ENCODE data around the gene DOK7.

Gene DOK7

DNA sequence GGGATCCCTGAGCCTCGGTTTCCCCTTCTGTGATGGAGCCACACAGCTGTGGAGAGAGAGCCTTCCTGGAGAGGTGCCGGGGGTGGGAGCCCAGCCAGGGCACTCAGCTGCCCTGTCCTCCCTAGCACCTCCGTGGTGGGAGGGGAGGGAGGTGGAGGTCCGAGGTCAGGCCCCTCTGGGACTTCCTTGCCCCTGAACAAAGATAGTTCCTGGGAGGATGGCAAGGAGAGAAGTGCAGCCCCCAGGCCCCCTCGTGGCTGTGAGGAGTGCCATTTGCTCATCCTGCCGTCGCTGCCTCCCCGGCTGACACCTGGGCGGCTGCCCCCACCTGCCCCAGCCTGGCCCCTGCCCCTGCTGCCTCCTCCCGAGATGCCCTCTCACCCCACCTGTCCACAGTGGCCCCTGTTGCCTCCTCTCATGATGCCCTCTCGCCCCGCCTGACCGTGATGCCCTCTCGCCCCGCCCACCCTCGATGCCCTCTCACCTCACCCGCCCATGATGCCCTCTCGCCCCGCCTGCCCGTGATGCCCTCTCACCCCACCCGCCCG lies 12.7 kb downstream of the DOK7 start:
- no peak for DNase-seq (ENCODE audit: low spot score)

DNA sequence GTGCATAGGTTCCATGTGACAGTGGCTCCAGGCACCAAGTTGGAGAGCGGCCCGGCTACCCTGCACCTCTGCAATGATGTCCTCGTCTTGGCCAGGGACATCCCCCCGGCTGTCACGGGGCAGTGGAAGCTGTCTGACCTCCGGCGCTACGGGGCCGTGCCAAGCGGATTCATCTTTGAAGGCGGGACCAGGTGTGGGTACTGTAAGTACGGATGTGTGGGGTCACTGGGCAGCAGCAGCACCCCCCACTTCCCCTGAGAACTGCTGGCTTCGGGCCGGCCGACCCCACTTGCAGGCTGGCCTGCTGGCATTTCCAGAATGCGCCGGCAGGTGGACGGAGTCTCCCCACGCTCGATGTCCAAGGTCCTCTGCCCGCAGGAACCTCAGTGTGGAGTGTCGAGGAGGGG lies 13.2 kb downstream of the DOK7 start:
- DNase-seq (ENCODE audit: low spot score): no peak

DNA sequence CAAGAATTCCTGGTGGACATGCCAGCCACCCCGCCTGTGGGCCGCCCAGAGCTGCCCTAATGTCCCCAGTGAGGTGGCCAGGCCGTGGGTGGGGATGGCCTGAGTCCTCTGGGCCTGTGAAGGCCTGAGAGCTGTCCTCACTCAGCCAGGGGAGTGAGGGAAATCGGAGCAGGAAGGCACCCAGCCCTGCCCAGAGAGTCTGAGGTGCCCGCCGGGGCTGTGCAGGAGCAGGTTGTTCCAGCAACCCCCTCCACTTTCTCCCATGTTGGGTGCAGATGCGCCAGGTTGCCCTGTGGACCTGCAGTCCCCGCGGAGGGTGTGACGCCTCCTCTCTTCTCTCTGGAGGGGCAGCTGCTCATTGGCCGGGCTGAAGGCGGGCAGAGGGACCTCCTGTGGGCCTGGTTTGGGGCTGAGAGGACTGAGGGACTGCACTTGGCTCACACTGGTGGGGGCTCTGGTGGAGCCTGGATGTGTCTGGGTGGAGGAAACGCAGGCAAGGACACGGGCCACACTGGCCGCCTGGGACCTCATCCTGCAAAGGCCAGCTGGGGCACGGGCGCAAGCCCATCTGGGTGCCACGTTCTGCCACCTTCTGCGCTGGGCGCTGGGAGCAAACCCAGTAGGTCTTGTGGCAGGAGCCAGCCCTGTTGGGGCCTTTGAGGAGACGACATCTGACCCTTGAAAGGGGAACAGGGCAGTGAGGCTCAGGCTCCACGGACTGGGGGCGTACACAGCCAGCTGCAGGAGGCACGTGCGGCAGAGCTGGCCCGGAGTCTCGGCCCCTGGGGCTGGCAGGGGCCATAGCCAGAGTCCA lies 14.0 kb downstream of the DOK7 start:
- no peak for DNase-seq (ENCODE audit: low spot score)

DNA sequence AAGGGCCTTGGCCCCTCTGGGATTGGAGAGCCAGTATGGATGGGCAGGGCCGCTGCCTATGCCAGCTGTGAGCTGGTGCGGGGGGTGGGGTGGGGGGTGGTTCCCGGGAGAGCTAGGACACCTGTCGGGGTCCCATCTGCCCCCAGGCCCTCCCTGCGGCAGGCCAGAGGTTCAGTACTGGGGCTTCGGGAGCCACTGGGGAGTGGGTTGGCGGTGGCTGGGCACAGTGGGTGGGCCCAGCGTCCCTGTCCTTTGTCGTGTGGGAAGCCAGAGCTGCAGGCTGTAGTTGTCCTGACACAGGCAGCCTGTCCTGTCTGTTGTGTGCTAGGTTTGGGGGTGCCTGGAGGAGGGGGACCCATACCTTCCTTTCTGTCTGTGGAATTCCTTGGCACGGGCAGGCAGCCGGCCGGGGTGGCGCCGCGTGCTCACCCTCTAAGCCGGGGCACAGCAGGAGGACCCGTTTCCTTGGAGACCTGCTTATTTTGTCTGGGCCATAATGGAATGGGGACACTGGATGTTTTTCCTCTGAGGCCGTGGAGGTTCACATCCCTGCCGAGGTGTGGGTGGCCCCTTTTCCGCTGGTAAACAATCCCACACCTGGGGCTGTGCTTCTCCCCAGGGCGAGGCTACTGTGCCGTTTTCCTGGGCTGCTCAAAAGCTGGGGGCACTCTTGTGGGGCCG lies 14.8 kb downstream of the DOK7 start:
- no peak for DNase-seq (ENCODE audit: low spot score)

DNA sequence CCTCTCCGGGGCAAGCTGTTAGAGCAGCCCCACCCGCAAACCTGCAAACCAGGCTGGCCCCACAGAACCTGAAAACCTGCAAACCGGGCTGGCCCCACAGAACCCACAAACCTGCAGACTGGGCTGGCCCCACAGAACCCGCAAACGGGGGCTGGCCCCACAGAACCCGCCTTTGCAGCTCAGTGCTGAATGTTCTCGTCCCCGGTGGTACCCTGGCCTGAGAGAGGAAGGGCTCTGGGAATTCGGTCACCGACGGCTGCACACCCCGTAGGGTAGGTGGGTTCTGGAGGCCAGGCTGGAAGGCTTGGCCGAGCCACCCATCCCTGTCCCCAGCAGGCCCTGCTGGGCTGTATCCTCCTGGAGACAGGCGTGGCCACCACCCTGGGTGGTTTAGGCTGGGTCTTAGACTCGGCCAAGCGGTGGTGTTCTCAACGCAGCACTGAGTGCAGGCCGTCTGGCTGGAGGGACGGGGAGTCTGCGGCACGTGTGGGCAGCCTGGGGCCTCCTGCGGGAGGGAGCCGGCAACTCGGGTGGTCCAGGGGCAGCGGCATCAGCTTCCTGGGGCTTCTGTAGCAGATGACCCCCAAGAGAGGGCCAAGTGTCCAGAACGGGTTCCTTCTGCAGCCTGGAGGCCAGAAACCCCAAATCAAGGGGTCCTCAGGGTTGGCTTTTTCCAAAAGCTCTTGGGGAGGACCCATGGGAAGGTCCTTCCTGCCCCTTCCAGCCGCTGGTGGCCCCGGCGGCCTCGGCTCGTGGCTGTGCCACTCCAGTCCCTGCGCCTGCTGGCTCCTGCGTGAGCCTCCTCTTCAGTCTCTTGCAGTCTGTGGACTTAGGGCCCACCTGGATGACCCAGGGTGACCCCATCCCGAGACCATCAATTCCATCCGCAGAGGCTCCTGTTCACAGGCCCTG lies 15.6 kb downstream of the DOK7 start:
- no peak for DNase-seq (ENCODE audit: low spot score)

DNA sequence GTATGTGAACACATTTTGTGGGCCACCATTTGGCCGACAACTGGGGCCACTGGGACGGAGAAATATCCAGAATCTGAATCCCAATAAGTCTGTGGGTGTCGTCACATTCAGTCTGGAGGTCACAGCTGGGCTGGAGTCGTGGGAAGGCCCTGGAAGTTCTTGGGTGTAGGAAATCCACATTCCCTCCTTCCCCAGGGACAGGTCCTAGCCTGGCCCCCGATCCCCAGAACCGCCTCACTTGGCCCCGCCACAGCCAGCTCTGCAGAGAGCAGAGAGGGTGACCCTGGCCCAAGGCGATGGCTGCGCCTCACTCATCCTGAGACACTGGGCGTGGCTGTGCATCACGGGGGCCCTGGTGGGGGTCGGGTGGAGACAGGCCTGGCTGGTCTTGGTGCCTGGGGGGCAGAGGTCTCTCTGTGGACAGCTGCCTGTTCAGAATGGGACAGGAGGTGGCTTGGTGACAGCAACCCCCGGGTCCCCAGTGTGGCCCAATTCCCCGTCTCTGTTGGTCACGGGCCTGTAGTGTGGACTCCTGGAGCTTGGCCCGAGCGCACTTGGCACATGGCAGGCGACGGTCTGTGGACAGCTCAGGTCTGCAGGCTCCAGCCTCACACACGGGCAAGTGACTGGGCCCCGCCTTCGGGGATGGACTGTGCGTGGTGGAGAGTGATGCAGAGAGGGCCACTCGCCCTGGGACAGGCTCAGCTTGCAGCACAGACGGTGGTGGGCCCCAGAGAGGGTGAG lies 16.4 kb downstream of the DOK7 start:
- no peak for DNase-seq (ENCODE audit: low spot score)

DNA sequence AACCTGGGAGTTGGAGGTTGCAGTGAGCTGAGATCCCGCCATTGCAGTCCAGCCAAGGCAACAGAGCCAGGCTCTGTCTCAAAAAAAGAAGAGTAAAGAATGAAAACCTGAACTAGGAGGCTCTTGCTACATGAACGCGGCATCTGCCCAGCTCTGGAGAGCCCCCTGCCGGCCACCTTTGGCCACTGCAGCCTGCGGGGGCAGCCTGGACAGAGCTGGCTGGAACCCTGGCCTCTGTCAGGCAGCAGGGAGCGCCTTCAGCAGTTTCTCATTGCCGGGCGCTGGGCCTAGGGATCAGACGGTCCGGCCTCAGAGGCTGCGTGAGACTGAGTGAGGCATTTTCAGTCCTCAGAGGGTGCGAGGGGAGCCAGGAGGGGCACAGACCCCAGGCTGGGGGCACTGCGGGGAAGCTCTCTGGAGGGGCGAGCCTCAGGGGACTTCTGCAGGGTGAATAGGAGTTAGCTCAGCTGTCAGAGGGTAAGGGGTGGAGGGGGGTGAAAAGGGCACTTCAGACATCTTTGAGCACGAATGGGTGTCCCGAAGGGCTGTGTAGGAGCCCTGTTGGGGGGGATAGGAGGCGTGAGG lies 17.5 kb downstream of the DOK7 start:
- peak; percentile 94 for DNase-seq (ENCODE audit: low spot score)

DNA sequence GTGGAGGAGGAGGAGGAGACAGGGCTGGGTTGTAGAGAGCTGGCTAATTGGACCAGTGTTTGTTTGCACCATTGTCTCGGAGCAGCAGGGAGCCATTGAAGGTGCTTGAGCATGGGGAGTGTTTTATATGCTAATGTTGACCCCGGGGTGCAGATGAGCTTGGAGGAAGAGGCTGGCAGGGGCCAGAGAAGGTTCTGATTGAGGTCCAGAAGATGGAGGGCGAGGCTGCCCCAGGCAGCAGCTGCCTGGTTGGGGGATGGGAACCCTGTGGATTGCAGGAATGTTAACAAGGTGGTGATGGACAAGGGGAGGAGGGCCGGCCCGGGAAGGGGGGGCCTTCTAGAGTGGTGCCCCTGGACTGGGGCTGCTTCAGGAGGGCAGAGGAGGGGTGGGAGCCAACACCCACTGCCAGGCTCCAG lies 18.0 kb downstream of the DOK7 start:
- no peak for DNase-seq (ENCODE audit: low spot score)

DNA sequence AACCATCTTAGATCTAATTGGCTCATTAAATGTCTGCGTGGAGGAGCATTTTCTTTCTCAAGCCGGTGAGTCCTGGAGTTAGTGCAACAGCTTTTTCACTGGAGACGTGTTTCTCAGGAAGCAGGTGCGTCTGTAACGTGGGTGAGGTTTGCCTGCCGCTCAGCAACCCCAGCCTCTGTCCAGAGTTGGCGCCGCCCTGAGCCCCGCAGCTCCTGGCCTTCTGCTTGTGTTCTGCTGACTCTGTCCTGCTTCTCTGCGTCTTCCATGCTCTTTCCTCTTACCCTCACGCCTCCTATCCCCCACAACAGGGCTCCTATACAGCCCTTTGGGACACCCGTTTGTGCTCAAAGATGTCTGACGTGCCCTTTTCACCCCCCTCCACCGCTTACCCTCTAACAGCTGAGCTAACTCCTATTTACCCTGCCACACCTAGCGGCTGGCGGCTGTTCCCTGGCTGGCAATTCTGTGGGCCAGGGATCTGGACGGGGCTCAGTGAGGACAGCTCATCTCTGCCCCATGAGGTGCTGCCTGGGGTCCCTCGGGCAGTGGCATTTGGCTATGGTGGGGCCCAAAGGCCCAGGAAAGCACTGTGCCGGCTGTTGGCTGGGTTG lies 18.8 kb downstream of the DOK7 start:
- DNase-seq (ENCODE audit: low spot score): no peak

DNA sequence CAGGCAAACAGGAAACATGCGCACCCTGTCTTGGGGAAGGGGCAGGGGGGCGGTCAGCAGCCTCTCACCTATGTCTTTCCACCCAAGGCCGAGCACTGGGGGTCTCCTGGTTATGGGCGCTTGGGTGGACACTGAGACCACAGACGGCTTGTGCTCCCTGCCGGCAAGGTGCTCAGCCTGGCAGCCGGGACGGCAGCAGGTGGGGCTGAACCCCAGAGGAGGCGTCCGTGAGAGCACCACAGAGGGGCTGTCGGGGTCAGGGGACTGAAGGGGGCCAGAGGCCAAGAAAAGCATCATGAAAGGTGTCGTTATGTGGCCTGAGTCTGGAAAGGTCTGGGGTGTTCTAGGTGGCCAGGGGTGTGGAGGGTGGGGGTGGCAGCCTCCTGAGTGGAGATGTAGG lies 19.6 kb downstream of the DOK7 start:
- DNase-seq (ENCODE audit: low spot score): no peak

DNA sequence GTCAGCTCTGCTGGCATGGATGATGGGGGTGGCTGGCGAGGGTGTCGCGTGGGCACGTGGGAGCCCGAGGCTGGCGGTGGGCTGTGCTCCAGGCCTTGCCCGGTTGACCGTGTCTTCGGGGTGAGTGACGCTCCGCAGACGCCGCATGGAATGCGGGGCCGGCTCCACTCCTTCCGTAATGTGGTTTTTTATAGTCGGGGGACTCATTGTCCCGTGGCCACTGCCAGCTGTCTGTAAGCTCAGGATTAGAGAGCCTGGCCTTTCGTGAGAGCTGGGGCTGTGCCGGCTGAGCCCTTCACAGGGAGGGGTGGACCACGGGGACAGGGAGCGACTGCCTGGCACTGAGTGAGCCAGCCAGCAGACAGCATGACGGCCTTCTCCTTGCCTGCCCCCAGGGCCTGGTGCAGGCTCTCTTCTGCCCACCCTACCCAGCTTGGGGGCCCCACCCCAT lies 20.4 kb downstream of the DOK7 start:
- peak; percentile 62 for DNase-seq (ENCODE audit: low spot score)

DNA sequence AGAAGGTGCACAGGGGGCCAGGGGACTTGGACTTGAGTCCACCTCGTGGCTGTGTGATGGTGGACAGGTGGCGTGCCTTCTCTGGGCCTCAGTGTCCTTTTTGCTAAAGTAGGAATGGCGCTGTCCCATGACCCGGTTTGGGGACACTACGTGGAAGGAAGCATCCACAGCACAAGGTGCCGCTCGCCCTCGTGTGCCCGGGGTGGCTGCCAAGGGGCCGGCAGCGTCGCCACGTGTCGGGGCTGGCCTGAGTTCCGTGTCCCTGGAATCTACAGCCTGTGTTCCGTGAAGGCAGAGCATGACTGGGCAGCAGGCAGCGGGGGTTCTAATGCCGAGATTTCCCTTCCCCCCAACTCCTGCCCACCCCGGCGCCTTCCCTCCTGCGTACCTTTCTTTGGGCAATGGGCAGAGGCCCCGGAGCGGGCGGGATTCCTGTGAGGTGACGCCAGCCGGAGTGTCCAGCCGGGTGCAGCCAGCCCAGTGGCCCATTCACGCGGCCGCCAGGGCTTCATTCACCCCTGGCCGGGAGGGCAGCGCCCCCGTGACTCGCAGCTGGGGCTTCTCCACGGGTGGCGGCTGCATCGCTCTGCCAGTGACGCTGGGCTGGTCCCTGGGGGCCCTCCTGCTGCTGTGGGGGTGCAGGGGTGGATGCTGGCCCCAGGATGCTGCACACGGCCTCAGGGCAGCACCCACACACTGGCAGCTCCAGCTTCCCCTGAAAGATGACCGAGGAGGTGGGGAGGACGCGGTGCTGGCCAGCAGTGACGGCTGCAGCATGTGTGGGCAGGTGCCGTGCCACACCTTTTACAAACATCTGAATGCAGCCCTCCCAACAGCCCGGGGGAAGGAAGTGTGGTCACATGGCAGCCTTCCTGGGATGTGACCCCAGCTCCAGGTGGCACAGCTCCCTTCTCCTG lies 21.2 kb downstream of the DOK7 start:
- no peak for DNase-seq (ENCODE audit: low spot score)

DNA sequence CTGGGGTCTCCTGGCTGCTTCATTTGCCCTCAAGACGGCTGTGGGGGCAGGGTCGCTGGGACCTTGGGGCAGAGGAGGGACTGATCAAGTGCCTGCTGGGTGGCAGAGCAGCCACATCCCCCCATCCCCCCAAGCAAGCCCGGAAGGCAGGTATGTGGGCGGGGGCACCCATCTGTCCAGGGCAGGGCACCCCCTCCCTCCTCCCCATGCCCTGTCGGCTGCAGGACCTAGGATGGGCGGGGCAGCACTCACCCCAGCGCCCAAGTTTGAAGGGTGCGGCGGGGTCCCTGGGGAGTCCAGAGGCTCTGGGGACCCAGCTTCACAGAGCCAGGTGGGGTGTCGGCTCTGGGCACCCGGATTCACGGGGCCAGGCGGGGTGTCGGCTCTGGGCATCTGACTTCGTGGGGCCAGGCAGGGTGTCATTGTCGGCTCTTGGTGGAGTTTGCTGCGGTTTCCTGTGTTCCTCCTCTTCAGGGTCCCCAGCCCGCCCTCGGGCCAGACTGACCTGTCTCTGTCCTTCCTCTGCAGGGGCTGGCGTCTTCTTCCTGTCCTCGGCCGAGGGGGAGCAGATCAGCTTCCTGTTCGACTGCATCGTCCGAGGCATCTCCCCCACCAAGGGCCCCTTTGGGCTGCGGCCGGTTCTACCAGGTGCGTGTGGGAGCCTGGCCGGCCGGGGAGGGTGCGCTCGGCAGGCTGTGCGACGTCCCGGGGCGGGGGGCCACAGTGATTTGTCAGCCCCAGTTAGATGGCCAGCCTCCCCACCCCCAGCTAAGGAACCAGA lies 22.1 kb downstream of the DOK7 start:
- DNase-seq (ENCODE audit: low spot score): no peak

DNA sequence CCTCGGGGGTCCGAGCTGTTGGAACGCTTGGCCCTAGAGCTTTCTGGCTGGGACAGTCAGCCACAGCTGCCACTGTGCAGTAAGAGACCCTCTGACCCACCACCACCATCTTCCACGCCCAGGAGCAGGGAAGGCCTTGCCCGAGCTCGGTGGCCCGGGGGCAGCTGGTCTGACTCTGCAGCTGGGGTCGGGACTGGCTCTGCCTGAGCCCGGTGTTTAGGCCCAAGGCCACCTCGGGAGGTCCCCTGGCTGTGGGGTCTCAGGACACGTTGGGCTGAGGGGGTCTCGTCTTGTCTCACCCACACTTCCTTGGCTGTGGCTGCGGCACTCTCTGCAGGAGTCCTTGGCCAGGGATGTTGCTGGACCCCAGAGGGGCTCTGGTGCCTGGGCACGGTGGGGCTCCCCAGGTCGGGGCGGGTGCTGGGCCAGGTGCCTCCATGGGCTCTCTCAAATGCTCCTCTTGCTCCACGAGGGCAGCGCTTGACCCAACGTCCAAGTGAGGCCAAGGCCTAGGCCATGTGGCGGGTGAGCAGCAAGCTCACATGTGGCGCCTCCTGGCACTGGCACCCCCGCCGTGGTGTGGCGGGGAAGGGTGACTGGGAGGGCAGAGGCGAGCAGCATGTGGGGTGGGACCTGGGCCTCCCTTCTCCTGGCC lies 22.9 kb downstream of the DOK7 start:
- DNase-seq (ENCODE audit: low spot score): no peak

DNA sequence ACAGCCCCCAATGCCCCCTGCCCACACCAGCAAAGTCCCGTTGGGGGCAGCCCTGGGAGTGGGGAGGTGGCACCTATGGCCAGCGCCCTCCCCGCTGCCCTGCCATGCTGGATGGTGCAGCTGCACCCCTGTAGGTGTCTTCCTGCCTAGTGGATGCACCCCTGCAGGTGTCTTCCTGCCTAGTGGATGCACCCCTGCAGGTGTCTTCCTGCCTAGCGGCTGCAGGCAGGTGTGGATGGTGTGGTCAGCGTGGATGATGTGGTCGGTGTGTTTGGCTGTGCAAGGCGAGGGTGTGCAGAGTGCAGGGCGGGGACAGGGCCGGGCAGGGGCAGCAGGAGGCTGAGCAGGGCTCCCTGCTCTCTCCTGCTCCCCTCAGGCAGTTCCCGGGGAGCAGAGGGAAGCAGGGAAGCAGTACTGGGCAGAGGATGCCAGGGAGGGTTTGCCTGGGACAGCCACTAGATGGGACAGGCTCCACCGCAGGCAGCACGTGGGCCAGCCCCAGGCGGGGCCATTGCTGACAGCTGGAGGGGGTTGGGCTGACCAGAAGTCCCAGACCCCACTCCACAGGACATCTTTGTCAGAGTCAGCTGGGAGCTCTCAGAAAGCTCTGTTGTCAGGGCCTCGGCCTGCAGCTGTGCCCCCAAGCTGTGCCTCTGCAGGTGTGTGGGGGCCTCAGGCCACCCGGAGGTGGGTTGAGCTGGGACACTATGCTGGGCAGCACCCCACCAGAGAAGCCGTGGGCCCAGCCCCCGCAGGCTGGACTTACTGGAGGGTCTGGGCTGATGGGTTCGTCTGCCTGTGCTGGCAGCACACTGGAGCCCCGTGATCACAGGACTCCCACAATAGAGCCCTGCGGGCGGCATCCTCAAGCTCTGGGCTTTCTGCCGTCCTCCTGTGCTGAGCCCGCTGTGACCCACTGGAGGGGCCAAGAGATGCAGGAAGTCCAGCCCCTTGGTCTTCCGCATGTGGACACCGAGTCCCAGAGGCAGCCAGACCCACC lies 23.7 kb downstream of the DOK7 start:
- DNase-seq (ENCODE audit: low spot score): no peak

DNA sequence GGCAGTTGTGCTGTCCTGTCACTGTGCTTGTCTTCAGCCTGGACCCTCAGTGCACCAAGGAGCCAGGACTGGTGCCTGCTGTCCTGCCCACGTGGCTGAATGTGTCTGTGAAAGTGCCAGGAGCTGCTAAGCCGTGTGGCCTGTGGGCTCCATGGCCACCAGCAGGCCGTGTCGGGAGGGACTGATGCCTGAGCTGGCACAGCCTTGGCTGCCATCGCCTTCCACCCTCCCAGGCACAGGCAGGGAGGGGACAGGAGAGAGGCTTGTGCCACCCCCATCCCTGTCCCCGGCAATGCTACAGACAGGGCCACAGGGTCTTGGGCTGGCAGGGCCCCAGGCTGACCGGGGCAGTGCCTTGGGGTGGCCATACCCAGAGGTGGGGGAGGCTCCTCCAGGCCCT lies 24.8 kb downstream of the DOK7 start:
- no peak for DNase-seq (ENCODE audit: low spot score)

DNA sequence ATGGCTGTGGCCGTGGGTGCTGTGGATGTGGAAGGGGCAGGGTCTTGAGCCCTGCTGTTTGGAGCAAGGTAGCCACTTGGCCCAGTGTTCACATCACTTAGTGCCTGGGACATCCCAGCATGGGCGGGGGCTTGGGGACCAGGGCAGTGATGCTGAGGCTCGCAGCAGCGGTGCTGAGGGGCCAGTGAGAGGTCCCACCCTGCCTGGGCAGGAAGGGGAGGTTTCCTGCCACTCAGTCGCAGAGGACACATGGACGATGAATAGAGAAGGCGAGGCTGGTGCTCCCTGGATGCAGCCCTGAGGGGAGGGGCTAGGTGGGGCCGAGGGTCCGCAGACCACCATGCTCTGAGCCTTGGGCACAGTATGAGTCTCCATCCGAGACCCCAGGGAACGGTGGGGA lies 25.7 kb downstream of the DOK7 start:
- DNase-seq (ENCODE audit: low spot score): no peak
